ENCODE measurements around the gene GPAM. TPM values are rescaled to one million over a fixed set of nuclear protein-coding genes. Genes with fewer than 3 reads are reported as not detected.
A peak's percentile ranks its signal among the peaks of the same experiment; 100 is the strongest.
"Not testable (repeated sequence)": the region's sequence is repeated elsewhere in the genome, so short reads cannot be mapped to it uniquely, and the experiment has no call there.

Gene GPAM
- total RNA-seq, 1 experiment from 2014 or later: 13.0 TPM

DNA sequence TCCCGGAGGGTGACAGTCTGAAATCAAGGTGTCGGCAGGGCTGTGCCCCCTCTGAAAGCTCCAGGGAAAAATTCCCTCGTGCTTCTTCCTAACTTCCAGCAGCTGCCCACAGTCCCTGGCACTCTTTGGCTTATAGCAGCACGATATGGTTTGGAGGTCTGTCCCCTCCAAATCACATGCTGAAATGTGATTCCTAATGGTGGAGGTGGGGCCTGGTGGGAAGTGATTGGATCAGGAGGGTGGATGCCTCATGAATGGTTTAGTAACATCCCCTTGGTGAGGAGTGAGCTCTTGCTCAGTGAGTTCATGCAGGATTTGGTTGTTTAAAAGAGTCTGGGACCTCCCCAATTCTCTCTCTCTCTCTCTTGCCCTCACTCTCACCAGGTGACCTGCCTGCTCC, 51.1 kb downstream of the GPAM start:
- DNase-seq (ENCODE audit: low read depth): no peak

DNA sequence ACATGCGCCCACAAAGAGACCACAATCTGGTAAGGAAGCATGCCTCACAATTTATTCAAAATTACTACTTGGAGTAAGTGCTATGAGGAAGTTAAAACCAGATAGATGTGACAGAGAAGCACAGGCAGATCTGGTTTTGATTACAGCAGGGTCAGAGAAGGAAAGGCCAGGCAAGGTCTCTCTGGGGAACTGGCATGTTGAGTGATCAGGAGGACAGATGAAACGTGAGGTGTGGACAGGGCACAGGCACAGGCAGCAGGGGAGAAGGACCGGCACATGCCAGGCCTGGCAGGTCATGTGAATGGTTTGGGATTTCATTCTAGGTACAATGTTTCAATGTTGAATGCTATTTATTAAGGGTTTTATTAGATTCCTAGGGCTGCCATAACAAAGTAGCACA, 51.6 kb downstream of the GPAM start:
- DNase-seq (ENCODE audit: low read depth): no peak

DNA sequence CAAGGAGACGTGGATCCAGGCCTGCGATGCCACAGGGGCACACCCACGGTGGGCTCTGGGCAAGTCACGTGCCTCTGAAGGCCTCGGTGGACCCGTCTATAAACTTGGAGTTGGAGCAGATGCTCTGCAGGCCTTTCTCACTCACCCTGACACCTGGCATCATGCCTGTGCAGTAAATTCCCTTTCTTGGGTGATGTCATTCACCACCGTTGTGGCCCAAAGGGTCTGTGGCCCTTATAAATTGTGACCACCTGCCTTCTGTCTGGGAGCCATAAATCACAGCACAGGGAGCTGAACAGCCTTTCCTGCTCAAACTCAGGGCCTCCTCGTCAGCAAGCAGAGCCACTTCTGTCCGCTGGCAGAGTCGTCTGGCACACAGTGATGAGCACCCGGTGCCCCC, 52.2 kb downstream of the GPAM start:
- DNase-seq (ENCODE audit: low read depth): no peak

DNA sequence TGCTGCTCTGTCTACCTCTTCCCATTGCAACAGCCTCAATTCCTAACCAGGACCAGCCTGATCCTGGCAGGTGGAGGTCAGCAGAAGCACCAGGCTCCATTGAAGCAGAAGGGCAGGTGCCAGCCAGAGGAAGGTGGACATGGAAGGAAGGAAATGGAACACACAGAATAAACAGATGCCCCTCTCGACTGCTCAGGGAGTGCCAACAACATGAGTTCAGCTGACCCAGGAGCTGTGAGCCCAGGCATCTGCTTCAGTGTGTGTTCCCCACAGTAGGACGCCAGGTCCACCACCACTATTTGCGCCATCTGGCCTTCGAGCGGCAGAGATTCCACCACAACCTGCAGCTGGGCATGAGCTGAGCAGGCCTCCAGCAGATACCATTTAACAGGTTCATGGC, 56.7 kb downstream of the GPAM start:
- no peak for DNase-seq (ENCODE audit: low read depth)

DNA sequence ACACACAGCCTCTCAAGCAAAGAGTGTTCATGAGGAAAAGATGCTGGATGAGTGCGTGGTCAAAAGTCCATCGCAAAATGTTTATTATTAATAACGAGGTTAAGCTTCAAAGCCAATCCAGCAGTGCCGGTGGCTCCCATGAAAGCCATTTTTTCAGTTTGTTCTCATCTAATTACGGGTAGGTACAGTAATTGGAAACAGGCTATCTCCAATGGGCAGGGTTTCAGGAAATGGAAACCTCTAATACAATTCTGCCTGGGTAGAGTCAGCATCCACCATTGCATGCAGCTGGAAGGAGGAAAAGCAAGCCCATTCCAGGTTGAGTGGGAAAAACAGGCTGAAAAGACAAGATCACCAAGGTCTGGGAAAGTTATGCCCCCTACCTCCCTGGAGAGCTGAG, 57.4 kb downstream of the GPAM start:
- DNase-seq (ENCODE audit: low read depth): no peak

DNA sequence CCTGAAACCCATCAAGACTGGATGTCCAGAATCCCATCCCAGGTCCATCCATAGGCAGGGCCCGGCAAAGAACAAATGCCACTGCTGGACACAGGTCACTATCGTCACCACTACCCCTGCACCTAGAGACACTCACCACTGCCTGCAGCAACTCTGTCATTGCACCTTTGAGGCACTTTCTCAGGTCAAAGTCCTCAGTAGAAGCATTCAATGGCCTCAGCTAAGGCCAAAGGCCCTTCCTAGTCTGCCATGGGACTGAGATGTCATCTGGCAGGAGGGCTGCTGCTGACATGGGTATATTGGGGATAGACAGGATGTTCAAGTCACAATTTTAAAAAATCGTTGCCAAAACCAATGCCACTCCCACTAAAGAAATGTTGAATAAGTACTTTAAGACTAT, 58.7 kb downstream of the GPAM start:
- DNase-seq (ENCODE audit: low read depth): no peak

DNA sequence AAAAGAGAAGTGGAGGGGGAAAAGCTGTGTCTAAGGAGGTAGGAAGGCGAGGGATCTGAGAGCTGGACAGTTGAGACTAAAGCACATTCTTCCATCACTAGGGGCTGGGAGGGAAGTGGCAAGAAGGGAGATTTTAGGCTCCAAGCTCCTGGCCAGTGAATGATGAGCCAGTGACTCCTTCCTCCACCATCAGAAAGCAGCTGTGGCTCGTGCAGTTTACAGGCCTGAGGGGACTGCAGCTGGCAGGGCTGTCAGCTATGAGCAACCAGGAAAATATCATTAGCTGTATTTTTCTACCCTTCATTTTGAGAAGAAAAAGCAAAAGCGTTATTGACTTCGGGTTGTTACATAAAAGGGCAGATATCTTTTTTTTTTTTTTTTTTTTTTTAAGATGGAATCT, 60.7 kb downstream of the GPAM start:
- no peak for DNase-seq (ENCODE audit: low read depth)

DNA sequence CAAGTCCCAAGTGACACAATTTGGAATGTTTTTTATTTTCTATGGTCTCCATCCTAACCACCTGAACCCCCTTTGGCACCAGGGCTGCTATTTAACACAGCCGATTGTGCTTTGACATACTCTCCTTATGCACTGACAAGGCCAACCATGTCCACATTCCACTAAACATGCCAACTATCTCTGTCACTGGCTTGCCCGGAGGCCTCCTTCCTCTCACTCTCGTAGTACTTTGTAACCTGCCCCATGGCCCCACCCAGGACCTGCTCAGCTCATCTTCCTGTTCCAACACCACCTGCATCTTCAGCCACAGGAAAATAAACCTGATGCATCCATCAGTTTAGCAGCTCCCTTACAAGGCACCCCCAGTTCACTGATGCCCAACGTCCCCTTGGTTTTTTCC, 63.1 kb downstream of the GPAM start:
- DNase-seq (ENCODE audit: low read depth): no peak

DNA sequence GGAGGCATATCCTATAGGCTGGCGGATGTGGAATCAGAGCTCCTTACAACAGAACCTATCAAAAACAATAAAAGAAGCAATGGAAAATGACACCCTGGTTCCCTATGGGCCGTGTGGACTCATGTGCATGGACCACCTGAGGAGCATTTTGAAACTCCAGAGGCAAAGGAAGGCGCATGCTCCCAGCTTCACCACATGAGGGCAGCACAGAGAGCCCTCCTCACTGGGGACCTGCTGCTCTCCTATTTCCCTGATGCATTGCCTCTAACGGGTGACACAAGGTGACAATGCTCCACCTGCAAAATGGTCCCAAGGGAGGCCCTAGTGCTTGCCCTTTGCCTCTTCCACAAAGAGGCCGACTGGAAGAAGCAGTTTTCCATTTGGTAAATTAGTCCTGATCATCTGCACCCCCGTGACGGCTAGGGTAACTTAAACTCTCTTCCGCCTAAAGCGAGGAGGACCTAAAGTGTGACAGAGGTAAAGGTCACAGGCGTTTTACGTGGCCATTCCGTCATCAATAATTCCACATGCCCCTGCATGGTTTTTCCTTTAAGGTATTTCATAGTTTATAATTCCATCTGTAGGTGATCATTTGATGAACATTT, 67.7 kb downstream of the GPAM start:
- peak; percentile 22 for DNase-seq (ENCODE audit: low read depth)

DNA sequence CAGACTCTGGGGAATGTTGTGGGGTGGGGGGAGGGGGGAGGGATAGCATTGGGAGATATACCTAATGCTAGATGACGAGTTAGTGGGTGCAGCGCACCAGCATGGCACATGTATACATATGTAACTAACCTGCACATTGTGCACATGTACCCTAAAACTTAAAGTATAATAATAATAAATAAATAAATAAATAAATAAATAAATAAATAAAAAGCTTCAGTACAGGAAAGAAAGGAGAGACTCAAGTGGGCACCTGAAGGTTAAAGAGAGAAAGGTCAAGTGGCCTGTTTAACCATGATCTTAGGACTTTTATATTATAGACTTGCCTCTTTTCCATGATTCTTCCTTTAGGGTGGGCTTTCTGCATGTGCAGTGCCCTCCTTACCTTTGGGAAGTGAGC, 73.8 kb downstream of the GPAM start:
- not testable (repeated sequence) for DNase-seq (ENCODE audit: low read depth)

Other genes starting within 250 kb of the GPAM start
- gene TECTB, start 99.6 kb upstream of the GPAM start, total RNA-seq (2014; rRNA removed; shearing (Covaris generic)): 0.07 and 0.15 TPM in 2 replicates
- gene ACSL5, start 190.4 kb upstream of the GPAM start, total RNA-seq (2014; rRNA removed; shearing (Covaris generic)): 17.6 and 25.5 TPM in 2 replicates